Measurements from ENCODE around the gene ZNF212.

DNA sequence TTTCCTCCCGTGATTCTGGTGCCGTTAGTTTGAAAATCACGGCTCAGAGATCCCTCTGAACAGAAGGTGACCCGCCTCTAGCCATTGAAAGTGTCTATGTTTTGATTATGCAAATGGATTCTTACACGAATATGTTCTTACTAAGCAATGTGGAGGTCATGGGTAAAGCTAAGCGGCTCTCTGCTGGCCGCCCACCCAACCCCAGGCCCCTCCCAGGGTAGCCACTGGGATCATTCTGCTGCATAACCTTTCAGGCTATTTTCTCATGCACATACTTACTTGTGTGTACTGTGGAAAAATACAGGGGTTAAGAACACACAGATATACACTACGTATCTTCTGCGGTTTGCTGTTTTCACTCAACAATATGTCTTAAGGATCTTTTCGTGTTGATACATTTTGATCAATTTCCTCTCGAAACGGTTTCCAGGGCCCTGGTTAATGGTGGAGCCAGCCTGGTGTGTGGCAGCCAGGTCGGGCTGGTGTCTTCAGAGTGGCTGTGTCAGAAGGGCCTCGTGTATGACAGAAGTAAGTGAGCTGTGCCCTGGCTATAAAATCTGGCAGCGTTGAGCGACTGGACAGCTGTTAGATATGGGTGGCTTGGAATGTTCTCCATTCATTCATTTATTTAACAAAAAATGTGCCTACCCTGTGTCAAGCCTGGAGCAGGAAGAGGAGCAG, 52.5 kb downstream of the ZNF212 start:
- TF ChIP-seq CTCF (IDR thresholded peaks at IDR 0.05) (no peak), POLR2A (IDR thresholded peaks at IDR 0.05) (no peak)

Data from esophagus squamous epithelium (tissue), 4 donors.